Fibroblast of villous mesenchyme (primary cell): ENCODE results near the gene MCM8. TPM values are rescaled to one million over a fixed set of nuclear protein-coding genes. Genes with fewer than 3 reads are reported as not detected.

Source experiments
- DNase-seq: peaks from one replicate; pipeline ENCODE4 v3.0.0-alpha.2; 2010; ENCODE audit warnings: low read depth
- H3K4me3 ChIP-seq: 2 replicates; pipeline ENCODE4 v1.5.1; 2011; ENCODE audit warnings: low read depth, mild to moderate bottlenecking, low read length
- CTCF ChIP-seq: IDR thresholded peaks from 2 replicates; pipeline ENCODE4 v1.5.1; 2012; ENCODE audit warnings: low read depth, mild to moderate bottlenecking, low read length; ENCODE audit not compliant: insufficient read depth
- total RNA-seq: library from RNA; depleted of rRNA; stranded (reverse); fragments of >200 nt; gene quantifications from 2 replicates; pipeline ENCODE4 v1.2.3, GENCODE V29; 2012

MCM8 gene
- total RNA-seq, 1 donor = 13.0 TPM

- no peak for TF ChIP-seq CTCF
- peak overlapping the region; percentile 79 for H3K4me3 ChIP-seq
- DNase-seq = no peak
Measured at GRCh38 chr20:6007529-6008103, 57.2 kb downstream of the MCM8 start.

GRCh38 chr20:6008254-6008653 lies 57.8 kb downstream of the MCM8 start:
- no peak for TF ChIP-seq CTCF
- DNase-seq = peak; percentile 96
- peak overlapping the region; percentile 79 for H3K4me3 ChIP-seq

- no peak for DNase-seq
- no peak overlapping the region for H3K4me3 ChIP-seq
- TF ChIP-seq CTCF = no peak
Measured at GRCh38 chr20:6012179-6012578, 61.7 kb downstream of the MCM8 start.

GRCh38 chr20:6014017-6014416 lies 63.6 kb downstream of the MCM8 start:
- no peak overlapping the region for H3K4me3 ChIP-seq
- no peak for DNase-seq
- TF ChIP-seq CTCF = no peak

GRCh38 chr20:6014957-6015356 lies 64.5 kb downstream of the MCM8 start:
- no peak for DNase-seq
- no peak overlapping the region for H3K4me3 ChIP-seq
- no peak for TF ChIP-seq CTCF

GRCh38 chr20:6017467-6017866 lies 67.0 kb downstream of the MCM8 start:
- no peak for TF ChIP-seq CTCF
- no peak overlapping the region for H3K4me3 ChIP-seq
- DNase-seq = no peak

GRCh38 chr20:6017880-6018279 lies 67.4 kb downstream of the MCM8 start:
- TF ChIP-seq CTCF = no peak
- DNase-seq = no peak
- no peak overlapping the region for H3K4me3 ChIP-seq
